HepG2 (cell line): ENCODE data around the gene ARHGEF4. TPM values are rescaled to one million over a fixed set of nuclear protein-coding genes. Genes with fewer than 3 reads are reported as not detected.

Source experiments
- MAFG ChIP-seq: sonication (generic); formaldehyde crosslinking; IDR thresholded peaks from 2 replicates; pipeline ENCODE4 v1.5.1; 2020; ENCODE audit warnings: mild to moderate bottlenecking, missing genetic modification reagents
- RNF219 ChIP-seq: sonication (generic); formaldehyde crosslinking; IDR thresholded peaks from 2 replicates; pipeline ENCODE4 v1.5.0; 2020; ENCODE audit warnings: mild to moderate bottlenecking, missing genetic modification reagents
- SNAPC5 ChIP-seq: sonication (generic); formaldehyde crosslinking; IDR thresholded peaks from 2 replicates; pipeline ENCODE4 v1.8.1; 2023; ENCODE audit warnings: mild to moderate bottlenecking, missing genetic modification reagents, borderline replicate concordance
- TFDP1 ChIP-seq: IDR thresholded peaks from 2 replicates; pipeline ENCODE4 v1.6.1; 2016; ENCODE audit warnings: missing compliant biosample characterization, missing genetic modification reagents, borderline replicate concordance
- TGIF2 ChIP-seq: IDR thresholded peaks from 2 replicates; pipeline ENCODE4 v1.6.1; 2016; ENCODE audit warnings: control low read depth, missing compliant biosample characterization
- USF2 ChIP-seq, 2 experiments: sonication (generic) in 1 of 2; formaldehyde crosslinking in 1 of 2; IDR thresholded peaks; 2 replicates each; pipeline versions ENCODE4 v1.5.1 to v1.6.1; 2011 to 2020; ENCODE audit warnings: borderline replicate concordance in 1 of 2, low read depth in 1 of 2, low read length in 1 of 2, mild to moderate bottlenecking in 1 of 2, missing genetic modification reagents in 1 of 2, moderate library complexity in 1 of 2
- ZBTB25 ChIP-seq: IDR thresholded peaks from 2 replicates; pipeline ENCODE4 v1.6.1; 2018; ENCODE audit warnings: missing genetic modification reagents
- ZNF333 ChIP-seq: sonication (generic); formaldehyde crosslinking; IDR thresholded peaks from 2 replicates; pipeline ENCODE4 v1.4.0; 2020; ENCODE audit warnings: mild to moderate bottlenecking, missing genetic modification reagents, borderline replicate concordance
- ZNF337 ChIP-seq: sonication (generic); formaldehyde crosslinking; IDR thresholded peaks from 2 replicates; pipeline ENCODE4 v1.5.1; 2020; ENCODE audit warnings: missing genetic modification reagents, low read depth, mild to moderate bottlenecking, borderline replicate concordance
- ZNF629 ChIP-seq: sonication (generic); formaldehyde crosslinking; conservative IDR thresholded peaks from 2 replicates; pipeline ENCODE4 v1.5.0; 2020; ENCODE audit warnings: missing genetic modification reagents
- ZNF646 ChIP-seq: sonication (generic); formaldehyde crosslinking; IDR thresholded peaks from 2 replicates; pipeline ENCODE4 v1.9.0; 2021; ENCODE audit warnings: mild to moderate bottlenecking, missing genetic modification reagents
- polyA plus RNA-seq, 8 experiments: library from polyadenylated mRNA; depleted of rRNA in 3 of 8; stranded (reverse) in 7 of 8; unstranded in 1 of 8; fragments of >200 nt; fragmentation: Illumina TruSeq in 4 of 8; extraction: Trizol in 4 of 8; gene quantifications; 2 replicates each; pipeline versions ENCODE4 v1.2.1 to v1.2.3, GENCODE V29; 2011 to 2016; ENCODE audit warnings: low read depth in 4 of 8, missing spikeins in 1 of 8, mixed read lengths in 1 of 8; ENCODE audit not compliant: insufficient read depth in 1 of 8
- total RNA-seq, 5 experiments: library from RNA; depleted of rRNA; stranded (reverse); fragments of >200 nt; fragmentation: Illumina TruSeq; extraction: Trizol; gene quantifications; 2 replicates each; pipeline ENCODE4 v1.2.3, GENCODE V29; 2016; ENCODE audit warnings: low read depth in 1 of 5

The ARHGEF4 gene
- total and polyA plus RNA-seq, 2 of the 13 experiments (the other 11 are each of a cell fraction or from before 2014, with no cell fraction given): 0.11 to 0.13 TPM

GRCh38 chr2:130797493-130798435 is 39.0 kb upstream of the ARHGEF4 start (continued):
- TF ChIP-seq USF2 (IDR thresholded peaks at IDR 0.05; ENCODE audit: low read depth, low read length) (no peak), USF2 (CRISPR knock-in tag; IDR thresholded peaks at IDR 0.05; ENCODE audit: borderline replicate concordance) (no peak), ZNF337 (peak; percentile 81; the same call in 1 of the 2 replicates), ZBTB25 (no peak), RNF219 (CRISPR knock-in tag) (no peak), TGIF2 (CRISPR knock-in tag) (peak; percentile 78; the same call in 1 of the 2 replicates), ZNF333 (CRISPR knock-in tag) (peak; percentile 61; the same call in 1 of the 2 replicates), ZNF646 (CRISPR knock-in tag) (no peak), TFDP1 (CRISPR knock-in tag) (peak; percentile 23; the same call in 1 of the 2 replicates), MAFG (CRISPR knock-in tag) (0 out of 2 replicates have a peak, but pooled peaks have one; percentile 25), SNAPC5 (CRISPR knock-in tag) (no peak), ZNF629 (CRISPR knock-in tag) (no peak)
